Measurements from ENCODE around the gene ADPRHL1.

Gene ADPRHL1

GRCh38 chr13:113423520-113424163, 29.6 kb downstream of the ADPRHL1 start:
- no peak for TF ChIP-seq CTCF (conservative IDR thresholded peaks at IDR 0.05)
- no peak overlapping the region for H3K27ac ChIP-seq

DNA sequence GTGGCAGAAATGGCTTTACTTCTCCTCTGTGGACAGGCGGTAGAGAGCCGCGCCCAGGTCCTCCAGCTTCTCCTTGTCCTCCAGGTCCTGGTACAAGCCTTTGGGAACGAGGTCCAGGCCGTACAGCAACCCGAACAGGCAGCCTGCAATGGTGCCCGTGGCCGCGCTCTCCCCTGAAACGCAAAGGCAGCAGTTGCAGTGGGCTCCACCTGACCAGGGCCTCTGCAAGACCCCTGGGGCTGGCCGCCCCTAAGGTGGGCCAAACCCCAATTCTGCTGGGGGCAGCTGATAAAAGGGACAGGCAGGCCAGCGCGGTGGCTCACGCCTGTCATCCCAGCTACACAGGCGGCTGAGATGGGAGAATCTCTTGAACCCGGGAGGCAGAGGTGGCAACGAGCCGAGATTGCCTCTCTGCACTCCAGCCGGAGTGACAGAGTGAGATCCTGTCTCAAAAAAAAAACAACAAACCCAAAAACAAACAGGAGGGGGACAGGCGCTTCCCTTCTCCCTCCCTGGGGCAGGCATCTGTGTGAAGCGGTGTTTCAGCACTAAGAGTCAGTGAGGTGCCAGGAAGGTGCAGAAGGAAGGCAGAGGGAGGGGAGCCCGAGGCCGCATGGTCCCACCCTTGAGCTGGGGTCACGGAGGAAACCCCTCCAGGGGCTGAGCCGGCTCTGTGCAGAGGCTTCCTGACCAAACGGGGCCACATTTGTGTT, 30.3 kb downstream of the ADPRHL1 start:
- no peak overlapping the region for H3K27ac ChIP-seq
- no peak for TF ChIP-seq CTCF (conservative IDR thresholded peaks at IDR 0.05)

DNA sequence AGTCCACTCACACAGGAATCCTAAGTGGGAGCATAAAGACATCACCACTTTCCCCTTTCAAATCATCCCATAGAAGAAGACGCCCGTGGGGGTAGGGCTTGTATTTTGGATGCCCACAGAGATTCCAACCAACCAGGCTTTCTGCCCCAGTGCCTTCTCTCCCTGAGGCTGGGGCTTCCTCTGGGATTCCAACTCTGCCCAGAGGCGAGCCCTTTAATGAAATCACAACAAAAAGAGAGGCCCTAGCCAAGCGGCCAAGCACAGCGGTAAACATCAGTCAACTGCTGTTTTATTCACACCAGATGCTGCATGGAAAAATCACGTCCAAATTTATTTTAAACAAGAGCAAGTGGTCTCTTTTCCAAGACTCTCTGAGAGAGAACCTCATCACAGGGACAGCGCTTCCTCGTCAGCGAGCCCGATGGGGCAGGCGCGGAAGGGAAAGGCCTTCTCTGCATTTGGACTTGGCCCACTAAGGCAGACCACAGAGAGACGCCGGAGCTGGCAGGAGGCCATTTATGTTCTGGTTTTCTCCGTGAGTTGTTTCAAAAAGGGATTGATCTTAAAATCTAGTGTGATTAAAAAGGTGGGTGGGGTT, 31.5 kb downstream of the ADPRHL1 start:
- no peak for TF ChIP-seq CTCF (conservative IDR thresholded peaks at IDR 0.05)
- H3K27ac ChIP-seq: no peak overlapping the region

DNA sequence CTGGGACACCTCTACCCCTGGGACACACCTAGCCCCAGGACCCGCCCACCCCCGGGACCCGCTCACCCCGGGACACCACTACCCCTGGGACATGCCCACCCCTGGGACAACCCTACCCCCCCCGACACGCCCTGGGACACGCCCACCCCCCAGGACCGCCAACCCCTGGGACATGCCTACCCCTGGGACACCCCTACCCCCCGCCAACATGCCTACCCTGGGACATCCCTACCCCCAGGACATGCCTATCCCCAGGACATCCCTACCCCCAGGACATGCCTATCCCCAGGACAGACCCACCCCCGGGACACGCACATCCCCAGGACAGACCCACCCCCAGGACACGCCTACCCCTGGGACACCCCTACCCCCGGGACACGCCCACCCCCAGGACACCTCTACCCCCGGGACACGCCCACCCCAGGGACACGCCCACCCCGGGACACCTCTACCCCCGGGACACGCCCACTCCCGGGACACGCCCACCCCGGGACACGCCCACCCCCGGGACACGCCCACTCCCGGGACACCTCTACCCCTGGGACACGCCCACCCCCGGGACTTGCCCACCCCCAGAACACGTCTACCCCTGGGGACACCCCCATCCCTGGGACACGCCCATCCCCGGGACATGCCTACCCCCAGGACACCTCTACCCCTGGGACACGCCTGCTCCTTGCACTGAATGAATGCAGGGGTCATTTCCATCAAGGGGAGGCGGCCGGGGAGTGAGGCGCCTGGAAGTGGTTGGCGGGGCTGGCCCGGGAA, 32.3 kb downstream of the ADPRHL1 start:
- H3K27ac ChIP-seq: no peak overlapping the region
- TF ChIP-seq CTCF (conservative IDR thresholded peaks at IDR 0.05): no peak

GRCh38 chr13:113420232-113420631, 33.1 kb downstream of the ADPRHL1 start:
- no peak for TF ChIP-seq CTCF (conservative IDR thresholded peaks at IDR 0.05)
- no peak overlapping the region for H3K27ac ChIP-seq

- no peak overlapping the region for H3K27ac ChIP-seq
- no peak for TF ChIP-seq CTCF (conservative IDR thresholded peaks at IDR 0.05)
Measured at GRCh38 chr13:113419531-113420193, 33.6 kb downstream of the ADPRHL1 start.

DNA sequence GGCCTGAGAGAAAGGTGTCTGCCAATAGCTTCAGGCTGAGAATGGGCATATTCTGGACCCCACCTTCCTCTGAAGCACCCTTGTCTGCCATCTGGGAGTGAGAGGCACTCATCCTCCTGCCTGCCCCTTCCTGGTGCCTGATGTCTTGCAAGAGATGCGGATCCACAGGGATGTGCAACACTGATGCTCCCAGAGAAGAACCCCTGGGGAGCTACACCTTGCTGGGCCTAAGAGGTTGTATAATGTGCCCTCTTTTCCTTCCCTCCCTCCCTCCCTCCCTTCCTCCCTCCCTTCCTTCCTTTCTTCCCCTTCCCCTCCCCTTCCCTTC, 34.6 kb downstream of the ADPRHL1 start:
- no peak for TF ChIP-seq CTCF (conservative IDR thresholded peaks at IDR 0.05)
- no peak overlapping the region for H3K27ac ChIP-seq
